ENCODE measurements around the gene GHRL.

GHRL gene

GRCh38 chr3:10245081-10245712 is 47.5 kb downstream of the GHRL start:
- no peaks in the 10 kb centered on the region; the same call in none of the 2 replicates for H3F3A ChIP-seq (ENCODE audit: control insufficient read depth, insufficient read depth)
- H3K4me2 ChIP-seq (ENCODE audit: low read length) = no peak overlapping the region
- H3K27me3 ChIP-seq (ENCODE audit: control insufficient read depth, low read length) = no peaks in the 10 kb centered on the region
- peaks cover 22% of the 10 kb centered on the region for H3K9me3 ChIP-seq (ENCODE audit: control insufficient read depth, insufficient read depth, low read length)
- H4K20me1 ChIP-seq (ENCODE audit: control insufficient read depth, insufficient read depth, low read depth, low read length) = peaks cover 3% of the 10 kb centered on the region; the same call in 1 of the 2 replicates
- peaks cover 18% of the 10 kb centered on the region for H3K4me1 ChIP-seq (ENCODE audit: control insufficient read depth, low read length)
- TF ChIP-seq EZH2phosphoT487 (IDR thresholded peaks at IDR 0.05; ENCODE audit: borderline replicate concordance, low read length) = no peak
- no peak for TF ChIP-seq CTCF (IDR thresholded peaks at IDR 0.05; ENCODE audit: low read depth, low read length, poor library complexity, severe bottlenecking)
- no peak overlapping the region for H3K4me3 ChIP-seq (ENCODE audit: low read length)
- H3K36me3 ChIP-seq (ENCODE audit: control insufficient read depth, low read length) = peaks cover 55% of the 10 kb centered on the region
- H3K9me2 ChIP-seq (replicated peaks; ENCODE audit: control insufficient read depth, low read length) = no peaks in the 10 kb centered on the region
- no peak overlapping the region for H3K27ac ChIP-seq (ENCODE audit: low read depth, low read length)
- peaks cover 25% of the 10 kb centered on the region for H3K79me2 ChIP-seq (ENCODE audit: control insufficient read depth, low read length)

GRCh38 chr3:10244009-10244408 is 48.7 kb downstream of the GHRL start:
- Histone ChIP-seq H3K4me1 (ENCODE audit: control insufficient read depth, low read length) (peaks cover 12% of the 10 kb centered on the region), H4K20me1 (ENCODE audit: control insufficient read depth, insufficient read depth, low read depth, low read length) (no peaks in the 10 kb centered on the region), H3K27me3 (ENCODE audit: control insufficient read depth, low read length) (no peaks in the 10 kb centered on the region), H3K4me3 (ENCODE audit: low read length) (no peak overlapping the region), H3K9me3 (ENCODE audit: control insufficient read depth, insufficient read depth, low read length) (peaks cover 22% of the 10 kb centered on the region), H3K4me2 (ENCODE audit: low read length) (no peak overlapping the region), H3K9me2 (replicated peaks; ENCODE audit: control insufficient read depth, low read length) (no peaks in the 10 kb centered on the region), H3K79me2 (ENCODE audit: control insufficient read depth, low read length) (peaks cover 13% of the 10 kb centered on the region), H3F3A (ENCODE audit: control insufficient read depth, insufficient read depth) (no peaks in the 10 kb centered on the region; the same call in 1 of the 2 replicates), H3K36me3 (ENCODE audit: control insufficient read depth, low read length) (peaks cover 46% of the 10 kb centered on the region), H3K27ac (ENCODE audit: low read depth, low read length) (no peak overlapping the region)
- TF ChIP-seq CTCF (IDR thresholded peaks at IDR 0.05; ENCODE audit: low read depth, low read length, poor library complexity, severe bottlenecking) (no peak), EZH2phosphoT487 (IDR thresholded peaks at IDR 0.05; ENCODE audit: borderline replicate concordance, low read length) (no peak)

- no peaks in the 10 kb centered on the region for H3K9me2 ChIP-seq (replicated peaks; ENCODE audit: control insufficient read depth, low read length)
- H3K36me3 ChIP-seq (ENCODE audit: control insufficient read depth, low read length) = peaks cover 55% of the 10 kb centered on the region
- no peak overlapping the region for H3K4me3 ChIP-seq (ENCODE audit: low read length)
- peaks cover 7% of the 10 kb centered on the region for H3K4me1 ChIP-seq (ENCODE audit: control insufficient read depth, low read length)
- no peak overlapping the region for H3K4me2 ChIP-seq (ENCODE audit: low read length)
- no peaks in the 10 kb centered on the region; the same call in 1 of the 2 replicates for H3F3A ChIP-seq (ENCODE audit: control insufficient read depth, insufficient read depth)
- peaks cover 3% of the 10 kb centered on the region; the same call in 1 of the 2 replicates for H3K79me2 ChIP-seq (ENCODE audit: control insufficient read depth, low read length)
- no peak overlapping the region for H3K27ac ChIP-seq (ENCODE audit: low read depth, low read length)
- H3K9me3 ChIP-seq (ENCODE audit: control insufficient read depth, insufficient read depth, low read length) = peaks cover 22% of the 10 kb centered on the region
- no peak for TF ChIP-seq EZH2phosphoT487 (IDR thresholded peaks at IDR 0.05; ENCODE audit: borderline replicate concordance, low read length)
- no peak for TF ChIP-seq CTCF (IDR thresholded peaks at IDR 0.05; ENCODE audit: low read depth, low read length, poor library complexity, severe bottlenecking)
- no peaks in the 10 kb centered on the region for H4K20me1 ChIP-seq (ENCODE audit: control insufficient read depth, insufficient read depth, low read depth, low read length)
- no peaks in the 10 kb centered on the region for H3K27me3 ChIP-seq (ENCODE audit: control insufficient read depth, low read length)
Measured at GRCh38 chr3:10242182-10243065, 50.3 kb downstream of the GHRL start.
